Neutrophil (primary cell): ENCODE measurements around the gene RAD51B.

Experiments
- H3K27ac ChIP-seq: fragments of 200-600 bp; sonication (generic); 2 replicates; pipeline ENCODE4 v1.5.1; 2016; ENCODE audit warnings: mild to moderate bottlenecking, moderate library complexity
- H3K27me3 ChIP-seq: fragments of 200-600 bp; sonication (generic); 2 replicates; pipeline ENCODE4 v1.6.0; 2016; ENCODE audit warnings: mild to moderate bottlenecking
- H3K36me3 ChIP-seq: fragments of 200-600 bp; sonication (generic); 2 replicates; pipeline ENCODE4 v1.5.1; 2017
- H3K4me1 ChIP-seq, 2 experiments: fragments of 200-600 bp in 1 of 2; sonication (generic) in 1 of 2; 1 replicate in 1 of 2; 2 replicates in 1 of 2; pipeline versions ENCODE4 v1.5.1 to v1.6.1; 2013 to 2016; ENCODE audit warnings: low read depth in 1 of 2, low read length in 1 of 2, mild to moderate bottlenecking in 1 of 2, moderate library complexity in 1 of 2; ENCODE audit not compliant: control insufficient read depth in 1 of 2, insufficient read depth in 1 of 2
- H3K4me3 ChIP-seq, 2 experiments: fragments of 200-600 bp in 1 of 2; sonication (generic) in 1 of 2; 1 replicate in 1 of 2; 2 replicates in 1 of 2; pipeline ENCODE4 v1.5.1; 2013 to 2016; ENCODE audit warnings: low read depth in 1 of 2, low read length in 1 of 2, mild to moderate bottlenecking in 1 of 2, moderate library complexity in 1 of 2
- H3K9me3 ChIP-seq: fragments of 200-600 bp; sonication (generic); 2 replicates; pipeline ENCODE4 v1.5.1; 2016
- CTCF ChIP-seq: fragments of 200-600 bp; sonication (generic); IDR thresholded peaks from 2 replicates; pipeline ENCODE4 v1.5.1; 2016; ENCODE audit warnings: antibody characterized with exemption

RAD51B gene

GRCh38 chr14:67784244-67784823 is 35.2 kb upstream of the RAD51B start:
- no peaks in the 10 kb centered on the region for H3K9me3 ChIP-seq
- no peak for TF ChIP-seq CTCF
- H3K36me3 ChIP-seq: peaks cover 100% of the 10 kb centered on the region
- no peak overlapping the region for H3K4me3 ChIP-seq
- no peaks in the 10 kb centered on the region for H3K4me1 ChIP-seq
- no peak overlapping the region for H3K27ac ChIP-seq
- H3K27me3 ChIP-seq: no peaks in the 10 kb centered on the region

- Histone ChIP-seq H3K27me3 (no peaks in the 10 kb centered on the region), H3K4me3 (no peak overlapping the region), H3K36me3 (peaks cover 100% of the 10 kb centered on the region), H3K9me3 (no peaks in the 10 kb centered on the region), H3K27ac (no peak overlapping the region), H3K4me1 (peaks cover 0 to 2% of the 10 kb centered on the region in 2 experiments)
- TF ChIP-seq CTCF: no peak
Observed at GRCh38 chr14:67785270-67786109, 34.1 kb upstream of the RAD51B start.

- no peak for TF ChIP-seq CTCF
- H3K4me1 ChIP-seq: peaks cover 8 to 10% of the 10 kb centered on the region in 2 experiments
- H3K27me3 ChIP-seq: no peaks in the 10 kb centered on the region
- H3K9me3 ChIP-seq: no peaks in the 10 kb centered on the region
- H3K4me3 ChIP-seq: no peak overlapping the region
- H3K36me3 ChIP-seq: peaks cover 93% of the 10 kb centered on the region
- no peak overlapping the region for H3K27ac ChIP-seq
Observed at GRCh38 chr14:67787673-67788072, 31.9 kb upstream of the RAD51B start.

GRCh38 chr14:67798731-67799130 is 20.8 kb upstream of the RAD51B start:
- Histone ChIP-seq H3K27me3 (no peaks in the 10 kb centered on the region), H3K36me3 (peaks cover 95% of the 10 kb centered on the region), H3K4me3 (no peak overlapping the region), H3K27ac (no peak overlapping the region), H3K4me1 (no peaks in the 10 kb centered on the region), H3K9me3 (no peaks in the 10 kb centered on the region)
- no peak for TF ChIP-seq CTCF

- Histone ChIP-seq H3K27me3 (no peaks in the 10 kb centered on the region), H3K36me3 (peaks cover 99% of the 10 kb centered on the region), H3K9me3 (no peaks in the 10 kb centered on the region), H3K4me1 (no peaks in the 10 kb centered on the region), H3K27ac (no peak overlapping the region), H3K4me3 (no peak overlapping the region)
- no peak for TF ChIP-seq CTCF
Observed at GRCh38 chr14:67800743-67801142, 18.8 kb upstream of the RAD51B start.
